K562 treated with DMSO at 1 percent for 48 hours (cell line): Measurements from ENCODE around the gene GAS2L2. TPM values are rescaled to one million over a fixed set of nuclear protein-coding genes. Genes with fewer than 3 reads are reported as not detected.

Experiments
- total RNA-seq: library from RNA; unstranded; fragments of 300-600 nt; gene quantifications from 2 replicates; pipeline ENCODE4 v1.2.3, GENCODE V29; 2022; ENCODE audit warnings: low replicate concordance; ENCODE audit errors: extremely low read depth

The GAS2L2 gene
- total RNA-seq = not detected in 2 replicates

GRCh38 chr17:35752945-35753764 lies at the start of gene GAS2L2:
TSS of gene GAS2L2 (minus strand) at chr17:35753239. CDS start at chr17:35752850, 389 bp downstream.

GRCh38 chr17:35795007-35795870 lies 42.2 kb upstream of the GAS2L2 start, which contains the start of gene MMP28:
TSS of gene MMP28 (minus strand) at chr17:35795641. CDS start at chr17:35795377, 264 bp downstream.

GRCh38 chr17:35760587-35760986 lies 7.5 kb upstream of the GAS2L2 start, which contains the start of gene C17orf50:
TSS of gene C17orf50 (plus strand) at chr17:35760887. CDS start at chr17:35760942, 55 bp downstream.

GRCh38 chr17:35731239-35731916 lies 21.7 kb downstream of the GAS2L2 start, which contains the start of gene RASL10B:
TSS of gene RASL10B (plus strand) at chr17:35731639. CDS start at chr17:35735185, 3,546 bp downstream.

Other genes with a start within 250 kb of the GAS2L2 start
- not detected in 2 replicates for gene SLFN12L, start 215.6 kb downstream of the GAS2L2 start, total RNA-seq
- not detected in 2 replicates for gene SLFN14, start 192.4 kb downstream of the GAS2L2 start, total RNA-seq
- gene PEX12, start 174.7 kb downstream of the GAS2L2 start, total RNA-seq = not detected in 2 replicates
- 113 TPM in 1 of 2 replicates, not detected in the other for gene AP2B1, start 165.9 kb downstream of the GAS2L2 start, total RNA-seq
- gene RASL10B, start 21.6 kb downstream of the GAS2L2 start, total RNA-seq = not detected in 2 replicates
- not detected in 2 replicates for gene C17orf50, start 7.6 kb upstream of the GAS2L2 start, total RNA-seq
- not detected in 2 replicates for gene MMP28, start 42.4 kb upstream of the GAS2L2 start, total RNA-seq
- gene TAF15, start 56.2 kb upstream of the GAS2L2 start, total RNA-seq = not detected in 2 replicates
- not detected in 2 replicates for gene HEATR9, start 115.7 kb upstream of the GAS2L2 start, total RNA-seq
- not detected in 2 replicates for gene CCL5, start 127.1 kb upstream of the GAS2L2 start, total RNA-seq
- not detected in 2 replicates for gene RDM1, start 177.5 kb upstream of the GAS2L2 start, total RNA-seq
- not detected in 2 replicates for gene LYZL6, start 190.5 kb upstream of the GAS2L2 start, total RNA-seq
- gene CCL16, start 228.3 kb upstream of the GAS2L2 start, total RNA-seq = not detected in 2 replicates
- not detected in 2 replicates for gene CCL14, start 233.5 kb upstream of the GAS2L2 start, total RNA-seq
- gene CCL15, start 248.3 kb upstream of the GAS2L2 start, total RNA-seq = not detected in 2 replicates